HCT116 (cell line): Measurements from ENCODE around the gene ANAPC5. TPM values are rescaled to one million over a fixed set of nuclear protein-coding genes. Genes with fewer than 3 reads are reported as not detected.

Experiments used
- ATAC-seq: fragments of 200-7000 bp; cut with Tn5 transposase; 2 replicates; pipeline ENCODE4 v1.9.1; 2020; ENCODE audit warnings: mild to moderate bottlenecking, moderate library complexity
- BruUV-seq: library from RNA; stranded (reverse); fragments of 400-500 nt; replicated peaks from 2 replicates; lab custom pipeline; 2021; lab: Mats Ljungman, UMichigan
- CTCF ChIA-PET: fragments of 300-600 bp; sonication (Branson Sonifier 250); formaldehyde crosslinking; loops from one replicate; lab custom pipeline; 2021; ENCODE audit warnings: antibody characterized with exemption; lab: Charles Lee
- POLR2A ChIA-PET: fragments of 300-600, 350-600 bp; sonication (Branson Sonifier 250); formaldehyde crosslinking; loops from one replicate; lab custom pipeline; 2021; ENCODE audit warnings: antibody characterized with exemption; lab: Charles Lee
- RAD21 ChIA-PET, 2 experiments: fragments of 300-600 bp; sonication (Branson Sonifier 250); formaldehyde crosslinking; loops; one replicate each; lab custom pipeline; 2023; ENCODE audit warnings: low total read pairs in 2 of 2; ENCODE audit not compliant: uncharacterized antibody in 2 of 2, unreplicated experiment in 2 of 2, low non-redundant PET in 1 of 2; lab: Charles Lee
- DNase-seq: peaks from one replicate; pipeline ENCODE4 v3.0.0-alpha.2; 2010; ENCODE audit warnings: low read depth, low spot score
- H2AFZ ChIP-seq: fragments of 200-600 bp; shearing (Covaris generic), sonication (generic); 2 replicates; pipeline ENCODE4 v1.6.1; 2017; ENCODE audit warnings: low read depth, mixed run types, mixed read lengths, antibody characterized with exemption, low read length; ENCODE audit not compliant: poor library complexity, severe bottlenecking
- H3K27ac ChIP-seq: 2 replicates; pipeline ENCODE4 v1.5.1; 2012; ENCODE audit warnings: low read depth, low read length
- H3K27me3 ChIP-seq: fragments of 200-600 bp; sonication (generic); 2 replicates; pipeline ENCODE4 v1.6.1; 2016; ENCODE audit warnings: mixed run types, low read length, mixed read lengths; ENCODE audit not compliant: insufficient read depth
- H3K36me3 ChIP-seq, 2 experiments: fragments of 200-500 bp in 1 of 2; fragments of 200-600 bp in 1 of 2; sonication (Bioruptor generic) in 1 of 2; sonication (generic) in 1 of 2; 2 replicates each; pipeline versions ENCODE4 v1.5.1 to v1.6.1; 2014 to 2016; ENCODE audit warnings: low read length in 2 of 2, inconsistent platforms in 1 of 2, mixed read lengths in 1 of 2, mixed run types in 1 of 2; ENCODE audit not compliant: insufficient read depth in 2 of 2, control insufficient read depth in 1 of 2
- H3K4me1 ChIP-seq, 2 experiments: fragments of 200-600 bp in 1 of 2; sonication (generic) in 1 of 2; 2 replicates each; pipeline versions ENCODE4 v1.5.1 to v1.6.1; 2012 to 2017; ENCODE audit warnings: low read length in 2 of 2, inconsistent platforms in 1 of 2, mild to moderate bottlenecking in 1 of 2, mixed read lengths in 1 of 2, mixed run types in 1 of 2, moderate library complexity in 1 of 2; ENCODE audit not compliant: insufficient read depth in 2 of 2, control insufficient read depth in 1 of 2
- H3K4me2 ChIP-seq: fragments of 200-600 bp; sonication (generic); 2 replicates; pipeline ENCODE4 v1.6.1; 2017; ENCODE audit warnings: mixed run types, low read length, mixed read lengths
- H3K4me3 ChIP-seq, 2 experiments: fragments of 200-600 bp in 1 of 2; sonication (generic) in 1 of 2; replicated peaks in 1 of 2; 2 replicates each; pipeline ENCODE4 v1.5.1; 2011 to 2016; ENCODE audit warnings: low read length in 2 of 2, control low read depth in 1 of 2, low read depth in 1 of 2, mild to moderate bottlenecking in 1 of 2, mixed read lengths in 1 of 2, mixed run types in 1 of 2
- H3K79me2 ChIP-seq: fragments of 200-600 bp; sonication (generic); 2 replicates; pipeline ENCODE4 v1.6.1; 2017; ENCODE audit warnings: mild to moderate bottlenecking, mixed run types, low read length, moderate library complexity, mixed read lengths; ENCODE audit not compliant: insufficient read depth
- H3K9ac ChIP-seq: fragments of 200-600 bp; sonication (generic); 2 replicates; pipeline ENCODE4 v1.6.1; 2016; ENCODE audit warnings: low read length, mixed read lengths
- H3K9me2 ChIP-seq: fragments of 200-600 bp; sonication (generic), shearing (Covaris generic); 2 replicates; pipeline ENCODE4 v1.6.1; 2017; ENCODE audit warnings: mixed run types, mild to moderate bottlenecking, moderate library complexity; ENCODE audit not compliant: insufficient read depth
- H3K9me3 ChIP-seq, 2 experiments: fragments of 200-500 bp in 1 of 2; fragments of 200-600 bp in 1 of 2; sonication (Bioruptor generic) in 1 of 2; sonication (generic) in 1 of 2; 2 replicates each; pipeline ENCODE4 v1.6.1; 2014 to 2017; ENCODE audit warnings: low read length in 2 of 2, mixed read lengths in 2 of 2, inconsistent platforms in 1 of 2, low read depth in 1 of 2, mild to moderate bottlenecking in 1 of 2, mixed run types in 1 of 2, moderate library complexity in 1 of 2; ENCODE audit not compliant: control insufficient read depth in 1 of 2, insufficient read depth in 1 of 2
- H4K20me1 ChIP-seq: fragments of 200-600 bp; sonication (generic), shearing (Covaris generic); 2 replicates; pipeline ENCODE4 v1.6.1; 2017; ENCODE audit warnings: mixed run types, mild to moderate bottlenecking, moderate library complexity; ENCODE audit not compliant: insufficient read depth
- ATF3 ChIP-seq: IDR thresholded peaks from 2 replicates; pipeline ENCODE4 v1.6.1; 2012
- CBX3 ChIP-seq: IDR thresholded peaks from 2 replicates; pipeline ENCODE4 v1.6.1; 2012; ENCODE audit warnings: low read depth
- CEBPB ChIP-seq: IDR thresholded peaks from 2 replicates; pipeline ENCODE4 v1.6.1; 2012; ENCODE audit warnings: low read depth
- CTCF ChIP-seq, 3 experiments: fragments of 200-600 bp in 1 of 3; sonication (generic) in 1 of 3; IDR thresholded peaks in 2 of 3; conservative IDR thresholded peaks in 1 of 3; 2 replicates each; pipeline ENCODE4 v1.5.1; 2012 to 2017; ENCODE audit warnings: low read depth in 2 of 3, low read length in 2 of 3, antibody characterized with exemption in 1 of 3, borderline replicate concordance in 1 of 3, control low read depth in 1 of 3, mild to moderate bottlenecking in 1 of 3, mixed read lengths in 1 of 3, mixed run types in 1 of 3, moderate library complexity in 1 of 3; ENCODE audit not compliant: insufficient read depth in 1 of 3
- EGR1 ChIP-seq: IDR thresholded peaks from 2 replicates; pipeline ENCODE4 v1.6.1; 2012; ENCODE audit warnings: low read depth
- ELF1 ChIP-seq: IDR thresholded peaks from 2 replicates; pipeline ENCODE4 v1.6.1; 2012; ENCODE audit warnings: low read depth, borderline replicate concordance
- EZH2phosphoT487 ChIP-seq: fragments of 200-600 bp; IDR thresholded peaks from 2 replicates; pipeline ENCODE4 v1.6.1; 2018; ENCODE audit warnings: antibody characterized with exemption, borderline replicate concordance
- FOSL1 ChIP-seq: IDR thresholded peaks from 2 replicates; pipeline ENCODE4 v1.6.1; 2012; ENCODE audit warnings: low read depth
- JUND ChIP-seq: IDR thresholded peaks from 2 replicates; pipeline ENCODE4 v1.6.1; 2012
- POLR2A ChIP-seq: IDR thresholded peaks from 2 replicates; pipeline ENCODE4 v1.7.0; 2011; ENCODE audit warnings: borderline replicate concordance; ENCODE audit not compliant: insufficient read depth, insufficient read length; ENCODE audit errors: extremely low read depth
- POLR2AphosphoS5 ChIP-seq: IDR thresholded peaks from 2 replicates; pipeline ENCODE4 v1.6.1; 2011; ENCODE audit warnings: mild to moderate bottlenecking, low read depth, low read length, moderate library complexity
- RAD21 ChIP-seq: IDR thresholded peaks from 2 replicates; pipeline ENCODE4 v1.6.1; 2012; ENCODE audit warnings: low read depth, mild to moderate bottlenecking
- SIN3A ChIP-seq: IDR thresholded peaks from 2 replicates; pipeline ENCODE4 v1.6.1; 2012; ENCODE audit warnings: low read depth
- SP1 ChIP-seq: IDR thresholded peaks from 2 replicates; pipeline ENCODE4 v1.6.1; 2012; ENCODE audit warnings: low read depth
- SRF ChIP-seq: IDR thresholded peaks from 2 replicates; pipeline ENCODE4 v1.6.1; 2012; ENCODE audit warnings: low read depth
- TCF7L2 ChIP-seq: IDR thresholded peaks from 2 replicates; pipeline ENCODE4 v1.7.0; 2011; ENCODE audit warnings: borderline replicate concordance, inconsistent platforms; ENCODE audit not compliant: insufficient read depth, insufficient read length; ENCODE audit errors: extremely low read depth
- ZNF274 ChIP-seq: fragments of 200-500 bp; sonication (Bioruptor generic); IDR thresholded peaks from 2 replicates; pipeline ENCODE4 v1.6.1; 2014; ENCODE audit warnings: mild to moderate bottlenecking, low read depth, low read length, inconsistent platforms
- intact Hi-C: fragments of 100-400 bp; cut with micrococcal nuclease; formaldehyde crosslinking; loops from 2 replicates; pipeline ENCODE4 v1.10.0; 2022
- total RNA-seq: library from RNA; stranded (reverse); gene quantifications from one replicate; pipeline ENCODE4 v1.2.1, GENCODE V29; 2021; ENCODE audit not compliant: unreplicated experiment
- TF ChIP-seq, protein P1 (sequence below): IDR thresholded peaks from 2 replicates; pipeline ENCODE4 v1.6.1; 2012; ENCODE audit warnings: low read depth
- TF ChIP-seq, protein P2 (sequence below): IDR thresholded peaks from 2 replicates; pipeline ENCODE4 v1.6.1; 2011; ENCODE audit warnings: mild to moderate bottlenecking, low read length, moderate library complexity; ENCODE audit not compliant: insufficient replicate concordance; ENCODE audit errors: extremely low read depth

Gene ANAPC5
- total RNA-seq, 1 experiment from 2014 or later = 112 TPM

DNA sequence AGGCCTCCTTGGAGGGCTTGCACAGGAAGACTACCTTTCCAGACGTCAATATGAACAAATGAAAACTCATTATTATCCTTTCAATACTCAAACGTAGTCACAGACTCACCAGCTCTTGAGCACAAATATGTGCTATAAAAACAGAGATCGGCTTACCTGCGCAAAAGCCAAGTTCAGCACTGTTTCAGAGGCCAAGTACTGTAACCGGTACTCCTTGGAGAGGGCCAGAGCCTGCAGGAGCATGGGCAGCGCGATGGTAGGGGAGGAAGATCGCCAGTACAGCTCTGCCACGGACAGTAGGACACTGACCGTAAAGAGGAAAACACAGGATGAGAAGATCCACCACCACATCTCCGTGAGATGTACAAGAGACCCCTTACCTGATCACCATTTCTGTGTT is 34.1 kb downstream of the ANAPC5 start:
- Histone ChIP-seq H3K27me3 (no peaks in the 10 kb centered on the region), H3K79me2 (peaks cover 13% of the 10 kb centered on the region), H3K9me2 (no peaks in the 10 kb centered on the region), H3K4me3 (no peak overlapping the region), H3K9ac (no peak overlapping the region), H3K9me3 (no peaks in the 10 kb centered on the region), H3K27ac (no peak overlapping the region), H3K36me3 (peaks cover 21 to 22% of the 10 kb centered on the region in 2 experiments; a peak in 3 of 4 replicates), H3K4me2 (no peak overlapping the region), H3K4me1 (peaks cover 0 to 4% of the 10 kb centered on the region in 2 experiments; a peak in 1 of 4 replicates), H4K20me1 (no peaks in the 10 kb centered on the region), H2AFZ (no peak overlapping the region)
- TF ChIP-seq, protein P1, sequence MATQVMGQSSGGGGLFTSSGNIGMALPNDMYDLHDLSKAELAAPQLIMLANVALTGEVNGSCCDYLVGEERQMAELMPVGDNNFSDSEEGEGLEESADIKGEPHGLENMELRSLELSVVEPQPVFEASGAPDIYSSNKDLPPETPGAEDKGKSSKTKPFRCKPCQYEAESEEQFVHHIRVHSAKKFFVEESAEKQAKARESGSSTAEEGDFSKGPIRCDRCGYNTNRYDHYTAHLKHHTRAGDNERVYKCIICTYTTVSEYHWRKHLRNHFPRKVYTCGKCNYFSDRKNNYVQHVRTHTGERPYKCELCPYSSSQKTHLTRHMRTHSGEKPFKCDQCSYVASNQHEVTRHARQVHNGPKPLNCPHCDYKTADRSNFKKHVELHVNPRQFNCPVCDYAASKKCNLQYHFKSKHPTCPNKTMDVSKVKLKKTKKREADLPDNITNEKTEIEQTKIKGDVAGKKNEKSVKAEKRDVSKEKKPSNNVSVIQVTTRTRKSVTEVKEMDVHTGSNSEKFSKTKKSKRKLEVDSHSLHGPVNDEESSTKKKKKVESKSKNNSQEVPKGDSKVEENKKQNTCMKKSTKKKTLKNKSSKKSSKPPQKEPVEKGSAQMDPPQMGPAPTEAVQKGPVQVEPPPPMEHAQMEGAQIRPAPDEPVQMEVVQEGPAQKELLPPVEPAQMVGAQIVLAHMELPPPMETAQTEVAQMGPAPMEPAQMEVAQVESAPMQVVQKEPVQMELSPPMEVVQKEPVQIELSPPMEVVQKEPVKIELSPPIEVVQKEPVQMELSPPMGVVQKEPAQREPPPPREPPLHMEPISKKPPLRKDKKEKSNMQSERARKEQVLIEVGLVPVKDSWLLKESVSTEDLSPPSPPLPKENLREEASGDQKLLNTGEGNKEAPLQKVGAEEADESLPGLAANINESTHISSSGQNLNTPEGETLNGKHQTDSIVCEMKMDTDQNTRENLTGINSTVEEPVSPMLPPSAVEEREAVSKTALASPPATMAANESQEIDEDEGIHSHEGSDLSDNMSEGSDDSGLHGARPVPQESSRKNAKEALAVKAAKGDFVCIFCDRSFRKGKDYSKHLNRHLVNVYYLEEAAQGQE = no peak
- TF ChIP-seq EZH2phosphoT487 (no peak), ATF3 (no peak), CTCF (IDR thresholded peaks at IDR 0.05 in 2 of 3, conservative IDR thresholded peaks at IDR 0.05 in 1 of 3; ENCODE audit: borderline replicate concordance in 1 of 3, insufficient read depth in 1 of 3, low read depth in 2 of 3, low read length in 2 of 3) (no peak), SRF (no peak), RAD21 (no peak), SP1 (no peak), JUND (no peak), ELF1 (no peak), SIN3A (no peak), FOSL1 (no peak), TCF7L2 (no peak), CBX3 (no peak), CEBPB (no peak), ZNF274 (no peak), POLR2A (no peak), EGR1 (no peak), POLR2AphosphoS5 (no peak)
- TF ChIP-seq, protein P2, sequence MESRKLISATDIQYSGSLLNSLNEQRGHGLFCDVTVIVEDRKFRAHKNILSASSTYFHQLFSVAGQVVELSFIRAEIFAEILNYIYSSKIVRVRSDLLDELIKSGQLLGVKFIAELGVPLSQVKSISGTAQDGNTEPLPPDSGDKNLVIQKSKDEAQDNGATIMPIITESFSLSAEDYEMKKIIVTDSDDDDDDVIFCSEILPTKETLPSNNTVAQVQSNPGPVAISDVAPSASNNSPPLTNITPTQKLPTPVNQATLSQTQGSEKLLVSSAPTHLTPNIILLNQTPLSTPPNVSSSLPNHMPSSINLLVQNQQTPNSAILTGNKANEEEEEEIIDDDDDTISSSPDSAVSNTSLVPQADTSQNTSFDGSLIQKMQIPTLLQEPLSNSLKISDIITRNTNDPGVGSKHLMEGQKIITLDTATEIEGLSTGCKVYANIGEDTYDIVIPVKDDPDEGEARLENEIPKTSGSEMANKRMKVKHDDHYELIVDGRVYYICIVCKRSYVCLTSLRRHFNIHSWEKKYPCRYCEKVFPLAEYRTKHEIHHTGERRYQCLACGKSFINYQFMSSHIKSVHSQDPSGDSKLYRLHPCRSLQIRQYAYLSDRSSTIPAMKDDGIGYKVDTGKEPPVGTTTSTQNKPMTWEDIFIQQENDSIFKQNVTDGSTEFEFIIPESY = no peak
- CTCF ChIA-PET = no interaction called here
- intact Hi-C loops = no loop called here
- ATAC-seq (no peak), DNase-seq (no peak)
- no TSS peak for BruUV-seq
- RAD21 ChIA-PET = no interaction called here
- POLR2A ChIA-PET = no interaction called here
